WI38 (cell line): ENCODE measurements around the gene ZNFX1.
A peak's percentile ranks its signal among the peaks of the same experiment; 100 is the strongest.

Source experiments
- H3K4me3 ChIP-seq: 2 replicates; pipeline ENCODE4 v1.5.1; 2011; ENCODE audit warnings: low read depth, mild to moderate bottlenecking, control low read depth, low read length
- TF ChIP-seq, protein P1 (sequence below): IDR thresholded peaks from 2 replicates; pipeline ENCODE4 v1.5.1; 2012; ENCODE audit warnings: low read depth, mild to moderate bottlenecking, control low read depth, low read length

The ZNFX1 gene

DNA sequence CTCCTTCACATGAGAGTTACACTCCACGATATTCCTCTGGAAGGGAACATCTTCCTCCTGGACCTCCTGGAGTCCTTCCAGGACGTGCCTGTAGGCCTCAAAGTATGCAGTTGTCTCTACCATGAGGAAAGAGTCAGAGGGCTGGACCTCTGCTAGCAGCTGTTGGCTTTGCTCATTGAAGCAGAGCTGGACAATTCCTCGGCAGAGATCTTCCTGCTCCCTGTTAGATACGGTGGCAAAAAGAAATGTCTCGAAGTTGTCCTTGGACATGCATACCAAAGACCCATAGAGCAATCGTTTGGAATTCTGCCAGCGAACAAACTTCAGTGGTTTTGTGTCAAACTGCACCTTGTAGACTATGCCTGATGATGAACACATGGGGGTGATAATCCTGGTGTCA is 7.7 kb downstream of the ZNFX1 start:
- peak overlapping the region; percentile 23; the same call in 1 of the 2 replicates for H3K4me3 ChIP-seq
- TF ChIP-seq, protein P1, sequence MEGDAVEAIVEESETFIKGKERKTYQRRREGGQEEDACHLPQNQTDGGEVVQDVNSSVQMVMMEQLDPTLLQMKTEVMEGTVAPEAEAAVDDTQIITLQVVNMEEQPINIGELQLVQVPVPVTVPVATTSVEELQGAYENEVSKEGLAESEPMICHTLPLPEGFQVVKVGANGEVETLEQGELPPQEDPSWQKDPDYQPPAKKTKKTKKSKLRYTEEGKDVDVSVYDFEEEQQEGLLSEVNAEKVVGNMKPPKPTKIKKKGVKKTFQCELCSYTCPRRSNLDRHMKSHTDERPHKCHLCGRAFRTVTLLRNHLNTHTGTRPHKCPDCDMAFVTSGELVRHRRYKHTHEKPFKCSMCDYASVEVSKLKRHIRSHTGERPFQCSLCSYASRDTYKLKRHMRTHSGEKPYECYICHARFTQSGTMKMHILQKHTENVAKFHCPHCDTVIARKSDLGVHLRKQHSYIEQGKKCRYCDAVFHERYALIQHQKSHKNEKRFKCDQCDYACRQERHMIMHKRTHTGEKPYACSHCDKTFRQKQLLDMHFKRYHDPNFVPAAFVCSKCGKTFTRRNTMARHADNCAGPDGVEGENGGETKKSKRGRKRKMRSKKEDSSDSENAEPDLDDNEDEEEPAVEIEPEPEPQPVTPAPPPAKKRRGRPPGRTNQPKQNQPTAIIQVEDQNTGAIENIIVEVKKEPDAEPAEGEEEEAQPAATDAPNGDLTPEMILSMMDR: no peak

DNA sequence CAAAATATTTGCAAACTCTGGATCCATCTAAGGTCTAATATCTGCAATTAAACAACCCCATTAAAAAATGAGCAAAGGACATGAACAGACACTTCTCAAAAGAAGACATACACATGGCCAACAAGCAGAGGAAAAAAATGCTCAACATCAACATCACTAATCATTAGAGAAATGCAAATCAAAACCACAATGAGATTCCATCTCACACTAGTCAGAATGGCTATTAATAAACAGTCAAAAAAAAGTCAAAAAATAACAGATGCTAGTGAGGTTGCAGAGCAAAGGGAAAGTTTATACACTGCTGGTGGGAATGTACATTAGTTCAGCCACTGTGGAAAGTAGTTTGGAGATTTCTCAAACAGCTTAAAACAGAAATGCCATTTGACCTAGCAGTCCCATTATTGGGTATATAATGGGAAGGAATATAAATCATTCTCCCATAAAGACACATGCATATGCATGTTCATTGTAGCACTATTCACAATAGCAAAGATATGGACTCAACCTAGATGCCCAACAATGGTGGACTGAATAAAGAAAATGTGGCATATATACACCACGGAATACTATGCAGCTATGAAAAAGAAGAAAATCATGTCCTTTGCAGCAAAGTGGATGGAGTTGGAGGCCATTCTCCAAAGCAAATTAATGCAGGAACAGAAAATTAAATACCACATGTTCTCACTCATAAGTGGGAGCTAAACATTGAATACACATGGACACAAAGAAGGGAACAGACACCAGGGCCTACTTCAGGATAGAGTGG is 9.1 kb downstream of the ZNFX1 start:
- no peak overlapping the region for H3K4me3 ChIP-seq
- TF ChIP-seq, protein P1: no peak

DNA sequence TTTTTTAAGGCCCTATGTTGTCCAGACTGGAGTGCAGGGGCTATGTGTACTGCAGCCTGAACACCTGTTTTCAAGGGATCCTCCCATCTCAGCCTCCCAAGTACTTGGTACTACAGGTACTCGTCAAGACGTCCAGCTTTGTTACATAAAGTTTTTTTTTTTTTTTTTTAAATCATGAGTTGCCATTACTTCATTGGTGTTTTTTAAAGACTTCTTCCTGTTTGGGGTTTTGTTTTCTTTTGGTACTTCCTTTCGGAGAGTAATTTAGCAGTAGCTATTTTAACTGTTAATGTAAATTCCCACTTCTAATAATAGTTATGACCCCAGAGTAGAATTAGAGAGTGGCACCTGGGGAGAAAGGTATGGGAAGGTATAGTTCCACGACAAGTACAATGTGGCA is 10.5 kb downstream of the ZNFX1 start:
- no peak overlapping the region for H3K4me3 ChIP-seq
- TF ChIP-seq, protein P1: no peak

DNA sequence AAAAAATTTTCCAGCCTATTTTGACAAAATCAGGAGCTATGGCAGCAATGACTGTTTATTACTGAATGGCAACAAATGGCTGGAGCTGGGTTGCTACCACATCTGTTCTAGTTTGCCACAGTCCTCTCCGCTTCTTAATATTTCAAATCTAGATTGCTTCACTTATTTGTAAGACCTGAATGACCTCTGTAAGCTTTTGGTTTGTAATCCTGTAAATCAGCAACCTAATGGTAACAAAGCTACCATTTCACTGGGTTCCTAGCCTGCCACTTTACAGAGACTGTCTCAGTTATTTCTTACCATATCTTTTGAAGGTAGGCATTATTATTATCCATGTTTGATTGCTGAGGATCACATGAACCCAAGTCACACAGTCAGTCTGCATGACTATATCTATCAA is 15.4 kb downstream of the ZNFX1 start:
- H3K4me3 ChIP-seq: no peak overlapping the region
- TF ChIP-seq, protein P1: no peak

DNA sequence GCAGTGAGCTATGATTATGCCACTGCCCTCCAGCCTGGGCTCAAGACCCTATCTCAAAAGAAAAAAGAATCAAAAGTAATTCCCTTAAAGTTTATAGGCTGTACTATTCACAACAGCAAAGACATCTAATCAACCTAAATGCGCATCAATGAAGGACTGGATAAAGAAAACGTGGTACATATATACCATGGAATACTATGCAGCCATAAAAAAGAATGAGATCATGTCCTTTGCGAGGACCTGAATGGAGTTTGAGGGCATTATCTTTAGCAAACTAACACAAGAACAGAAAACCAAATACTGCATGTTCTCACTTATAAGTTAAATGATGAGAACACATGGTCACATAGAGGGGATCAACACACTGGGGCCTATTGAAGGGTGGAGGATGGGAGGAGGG is 16.7 kb downstream of the ZNFX1 start:
- H3K4me3 ChIP-seq: no peak overlapping the region
- TF ChIP-seq, protein P1: no peak

DNA sequence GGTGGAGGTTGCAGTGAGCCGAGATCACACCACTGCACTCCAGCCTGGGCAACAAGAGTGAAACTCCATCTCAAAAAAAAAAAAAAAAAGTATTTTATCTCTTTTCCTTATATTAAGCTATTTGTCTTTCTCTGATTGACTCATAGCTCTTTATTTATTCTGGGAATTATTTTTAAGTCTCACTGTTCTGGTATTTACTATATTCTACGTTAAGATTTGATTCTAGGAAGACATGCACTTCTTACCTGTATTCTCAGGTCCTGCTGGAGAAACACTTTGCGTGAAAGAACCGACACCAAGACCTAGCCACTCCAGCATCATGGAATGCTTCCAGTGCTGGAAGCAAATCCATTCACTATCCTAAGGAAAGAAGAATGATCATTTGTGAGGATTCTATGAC is 17.6 kb downstream of the ZNFX1 start:
- TF ChIP-seq, protein P1: no peak
- no peak overlapping the region for H3K4me3 ChIP-seq

DNA sequence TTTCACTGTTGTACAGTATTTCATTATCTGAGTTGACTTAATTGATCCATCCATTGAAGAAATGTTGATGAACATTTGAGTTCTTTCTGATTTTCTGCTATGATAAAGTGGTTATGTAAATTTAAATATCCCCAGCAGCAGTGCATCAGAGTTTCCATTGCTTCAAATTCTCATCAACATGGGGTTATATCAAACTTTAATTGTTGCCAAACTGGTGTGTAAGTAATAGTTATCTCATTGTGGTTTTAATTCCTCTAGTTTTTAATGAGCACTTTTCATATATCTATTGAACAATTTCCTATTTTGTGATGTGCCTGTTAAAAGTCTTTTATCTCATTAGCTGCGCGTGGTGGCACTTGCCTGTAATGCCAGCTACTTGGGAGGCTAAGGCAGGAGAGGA is 18.1 kb downstream of the ZNFX1 start:
- TF ChIP-seq, protein P1: no peak
- no peak overlapping the region for H3K4me3 ChIP-seq
